ENCODE results near the gene PPP1R13B.

Gene PPP1R13B

DNA sequence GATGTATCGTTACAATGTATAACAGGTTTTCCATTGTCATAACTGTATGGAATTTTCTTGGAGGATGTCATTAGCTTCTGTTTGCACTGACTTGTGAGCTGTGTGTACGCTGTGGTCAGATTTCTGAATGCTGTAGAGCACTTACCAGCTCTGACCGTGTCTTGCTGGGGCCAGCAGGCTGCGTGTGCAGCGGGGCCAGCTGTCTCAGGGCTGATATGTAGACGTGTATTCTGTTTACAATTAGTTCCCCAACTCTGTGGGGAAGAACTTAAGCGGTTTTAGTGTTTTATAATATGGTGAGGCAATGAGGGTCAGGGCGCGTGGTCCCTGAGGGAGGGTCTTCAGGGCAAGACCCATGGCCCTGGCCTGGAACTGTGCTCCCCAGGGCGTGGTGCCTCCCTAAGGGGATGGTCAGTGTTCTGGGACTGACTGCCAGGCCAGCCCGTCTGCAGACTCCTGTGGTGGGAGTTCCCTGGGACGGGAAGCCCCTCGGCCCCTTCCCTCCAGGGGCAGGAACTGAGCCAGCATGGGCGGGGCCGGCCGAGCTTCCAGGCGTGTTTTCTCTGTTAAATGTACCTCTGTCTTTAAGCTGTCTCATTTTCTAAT, 150.8 kb downstream of the PPP1R13B start:
- TF ChIP-seq, protein P1, sequence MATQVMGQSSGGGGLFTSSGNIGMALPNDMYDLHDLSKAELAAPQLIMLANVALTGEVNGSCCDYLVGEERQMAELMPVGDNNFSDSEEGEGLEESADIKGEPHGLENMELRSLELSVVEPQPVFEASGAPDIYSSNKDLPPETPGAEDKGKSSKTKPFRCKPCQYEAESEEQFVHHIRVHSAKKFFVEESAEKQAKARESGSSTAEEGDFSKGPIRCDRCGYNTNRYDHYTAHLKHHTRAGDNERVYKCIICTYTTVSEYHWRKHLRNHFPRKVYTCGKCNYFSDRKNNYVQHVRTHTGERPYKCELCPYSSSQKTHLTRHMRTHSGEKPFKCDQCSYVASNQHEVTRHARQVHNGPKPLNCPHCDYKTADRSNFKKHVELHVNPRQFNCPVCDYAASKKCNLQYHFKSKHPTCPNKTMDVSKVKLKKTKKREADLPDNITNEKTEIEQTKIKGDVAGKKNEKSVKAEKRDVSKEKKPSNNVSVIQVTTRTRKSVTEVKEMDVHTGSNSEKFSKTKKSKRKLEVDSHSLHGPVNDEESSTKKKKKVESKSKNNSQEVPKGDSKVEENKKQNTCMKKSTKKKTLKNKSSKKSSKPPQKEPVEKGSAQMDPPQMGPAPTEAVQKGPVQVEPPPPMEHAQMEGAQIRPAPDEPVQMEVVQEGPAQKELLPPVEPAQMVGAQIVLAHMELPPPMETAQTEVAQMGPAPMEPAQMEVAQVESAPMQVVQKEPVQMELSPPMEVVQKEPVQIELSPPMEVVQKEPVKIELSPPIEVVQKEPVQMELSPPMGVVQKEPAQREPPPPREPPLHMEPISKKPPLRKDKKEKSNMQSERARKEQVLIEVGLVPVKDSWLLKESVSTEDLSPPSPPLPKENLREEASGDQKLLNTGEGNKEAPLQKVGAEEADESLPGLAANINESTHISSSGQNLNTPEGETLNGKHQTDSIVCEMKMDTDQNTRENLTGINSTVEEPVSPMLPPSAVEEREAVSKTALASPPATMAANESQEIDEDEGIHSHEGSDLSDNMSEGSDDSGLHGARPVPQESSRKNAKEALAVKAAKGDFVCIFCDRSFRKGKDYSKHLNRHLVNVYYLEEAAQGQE (IDR thresholded peaks at IDR 0.05; ENCODE audit: insufficient replicate concordance, low read depth) = no peak
- TF ChIP-seq SPI1 (IDR thresholded peaks at IDR 0.05; ENCODE audit: borderline replicate concordance, low read depth) (no peak), GABPA (IDR thresholded peaks at IDR 0.05; ENCODE audit: low read depth) (no peak), POLR2AphosphoS5 (IDR thresholded peaks at IDR 0.05; ENCODE audit: low read depth) (no peak; the same call in 1 of the 2 replicates)
- TF ChIP-seq, protein P2, sequence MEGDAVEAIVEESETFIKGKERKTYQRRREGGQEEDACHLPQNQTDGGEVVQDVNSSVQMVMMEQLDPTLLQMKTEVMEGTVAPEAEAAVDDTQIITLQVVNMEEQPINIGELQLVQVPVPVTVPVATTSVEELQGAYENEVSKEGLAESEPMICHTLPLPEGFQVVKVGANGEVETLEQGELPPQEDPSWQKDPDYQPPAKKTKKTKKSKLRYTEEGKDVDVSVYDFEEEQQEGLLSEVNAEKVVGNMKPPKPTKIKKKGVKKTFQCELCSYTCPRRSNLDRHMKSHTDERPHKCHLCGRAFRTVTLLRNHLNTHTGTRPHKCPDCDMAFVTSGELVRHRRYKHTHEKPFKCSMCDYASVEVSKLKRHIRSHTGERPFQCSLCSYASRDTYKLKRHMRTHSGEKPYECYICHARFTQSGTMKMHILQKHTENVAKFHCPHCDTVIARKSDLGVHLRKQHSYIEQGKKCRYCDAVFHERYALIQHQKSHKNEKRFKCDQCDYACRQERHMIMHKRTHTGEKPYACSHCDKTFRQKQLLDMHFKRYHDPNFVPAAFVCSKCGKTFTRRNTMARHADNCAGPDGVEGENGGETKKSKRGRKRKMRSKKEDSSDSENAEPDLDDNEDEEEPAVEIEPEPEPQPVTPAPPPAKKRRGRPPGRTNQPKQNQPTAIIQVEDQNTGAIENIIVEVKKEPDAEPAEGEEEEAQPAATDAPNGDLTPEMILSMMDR (IDR thresholded peaks at IDR 0.05; ENCODE audit: insufficient read depth, low read length) = no peak
- Histone ChIP-seq H3K27ac (replicated peaks) (no peak overlapping the region), H3K27me3 (ENCODE audit: insufficient read depth, poor library complexity, severe bottlenecking) (no peaks in the 10 kb centered on the region), H3K4me3 (replicated peaks; ENCODE audit: insufficient read depth, low read length) (no peak overlapping the region)
- no peak for DNase-seq (ENCODE audit: low read depth in 1 of 2, low spot score in 1 of 2)

DNA sequence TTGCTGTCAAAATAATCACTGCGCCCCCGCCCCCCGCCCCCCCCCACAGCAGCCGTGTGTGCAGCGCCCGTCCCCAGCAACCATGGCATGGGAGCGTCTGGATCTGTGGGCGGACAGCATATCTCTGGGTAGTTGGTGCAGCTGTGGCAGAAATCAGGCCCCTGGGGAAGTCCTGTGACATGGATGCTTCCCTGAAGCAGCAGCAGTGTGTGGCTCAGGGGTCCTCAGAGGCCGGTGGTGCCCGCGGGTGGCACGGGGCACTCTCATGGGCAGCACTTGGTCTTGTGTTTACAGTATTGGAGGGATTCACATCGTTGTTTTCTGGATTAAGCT, 151.3 kb downstream of the PPP1R13B start:
- no peak overlapping the region for H3K27ac ChIP-seq (replicated peaks)
- DNase-seq (ENCODE audit: low read depth in 1 of 2, low spot score in 1 of 2) = no peak
- H3K27me3 ChIP-seq (ENCODE audit: insufficient read depth, poor library complexity, severe bottlenecking) = no peaks in the 10 kb centered on the region
- TF ChIP-seq, protein P1 (IDR thresholded peaks at IDR 0.05; ENCODE audit: insufficient replicate concordance, low read depth) = no peak
- TF ChIP-seq SPI1 (IDR thresholded peaks at IDR 0.05; ENCODE audit: borderline replicate concordance, low read depth) (no peak), POLR2AphosphoS5 (IDR thresholded peaks at IDR 0.05; ENCODE audit: low read depth) (no peak), GABPA (IDR thresholded peaks at IDR 0.05; ENCODE audit: low read depth) (no peak)
- TF ChIP-seq, protein P2 (IDR thresholded peaks at IDR 0.05; ENCODE audit: insufficient read depth, low read length) = no peak
- no peak overlapping the region for H3K4me3 ChIP-seq (replicated peaks; ENCODE audit: insufficient read depth, low read length)

DNA sequence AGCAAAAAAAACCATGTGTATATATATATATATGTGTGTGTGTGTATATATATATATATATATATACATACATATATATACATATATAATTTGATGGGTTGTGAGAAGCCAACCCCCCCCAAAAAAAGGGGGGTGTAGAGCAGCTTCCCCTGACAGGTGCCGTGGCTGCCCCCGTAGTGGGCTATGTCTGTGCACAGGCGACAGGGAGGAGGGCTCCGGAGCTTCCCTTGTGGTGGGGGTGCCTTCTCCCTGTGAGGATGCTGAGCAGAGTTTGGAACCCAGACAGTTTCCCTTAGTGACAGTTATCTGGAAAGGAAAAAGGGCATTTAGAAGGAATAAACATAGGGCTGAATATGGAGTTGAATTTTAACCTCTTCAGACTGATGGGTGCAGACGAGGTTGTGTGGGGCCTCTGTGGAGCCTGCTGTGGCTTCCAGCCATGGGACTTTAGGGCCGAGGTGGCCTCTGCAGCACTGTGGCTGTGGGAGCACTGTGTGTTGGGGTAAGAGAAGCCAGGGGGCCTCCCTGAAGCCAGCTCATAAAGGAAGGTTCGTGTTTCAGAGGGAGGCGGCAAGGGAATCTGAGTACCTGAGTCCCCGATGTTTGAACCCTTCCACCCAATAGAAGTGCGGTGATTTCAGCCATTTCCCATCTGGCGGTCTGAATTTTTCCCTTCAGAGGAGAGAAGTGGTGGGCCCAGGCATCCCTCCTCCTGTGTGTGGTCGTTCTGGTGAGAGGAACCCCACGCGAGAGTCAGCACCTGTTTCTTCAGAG, 151.9 kb downstream of the PPP1R13B start:
- Histone ChIP-seq H3K27me3 (ENCODE audit: insufficient read depth, poor library complexity, severe bottlenecking) (no peaks in the 10 kb centered on the region), H3K27ac (replicated peaks) (no peak overlapping the region), H3K4me3 (replicated peaks; ENCODE audit: insufficient read depth, low read length) (no peak overlapping the region)
- TF ChIP-seq, protein P1 (IDR thresholded peaks at IDR 0.05; ENCODE audit: insufficient replicate concordance, low read depth) = no peak
- TF ChIP-seq, protein P2 (IDR thresholded peaks at IDR 0.05; ENCODE audit: insufficient read depth, low read length) = no peak
- TF ChIP-seq POLR2AphosphoS5 (IDR thresholded peaks at IDR 0.05; ENCODE audit: low read depth) = no peak; the same call in 1 of the 2 replicates
- no peak for TF ChIP-seq SPI1 (IDR thresholded peaks at IDR 0.05; ENCODE audit: borderline replicate concordance, low read depth)
- no peak for TF ChIP-seq GABPA (IDR thresholded peaks at IDR 0.05; ENCODE audit: low read depth)
- no peak for DNase-seq (ENCODE audit: low read depth in 1 of 2, low spot score in 1 of 2)
